HEK293 (cell line): ENCODE data around the gene ESPNL.

ENCODE experiments used
- CTCF ChIA-PET: fragments of 350-600 bp; formaldehyde crosslinking; extraction: SDS; loops from one replicate; lab custom pipeline; 2021; ENCODE audit warnings: antibody characterized with exemption; lab: Yijun Ruan, JAX
- POLR2A ChIA-PET: fragments of 300-600 bp; formaldehyde crosslinking; extraction: SDS; loops from one replicate; lab custom pipeline; 2020; ENCODE audit warnings: antibody characterized with exemption, inconsistent platforms; lab: Yijun Ruan, JAX
- H3K27ac ChIP-seq: fragments of 200-500 bp; sonication (Bioruptor generic); 2 replicates; pipeline ENCODE4 v1.5.1; 2014; ENCODE audit warnings: low read depth, low read length, control low read depth, inconsistent platforms; ENCODE audit errors: extremely low read depth
- H3K36me3 ChIP-seq, 2 experiments: fragments of 200-500 bp in 1 of 2; sonication (Bioruptor generic) in 1 of 2; 1 replicate in 1 of 2; 2 replicates in 1 of 2; pipeline ENCODE4 v1.5.1; 2014 to 2017; ENCODE audit warnings: inconsistent platforms in 2 of 2, low read length in 2 of 2; ENCODE audit not compliant: control insufficient read depth in 2 of 2, insufficient read depth in 1 of 2
- H3K4me1 ChIP-seq: fragments of 200-500 bp; sonication (Bioruptor generic); 2 replicates; pipeline ENCODE4 v1.5.1; 2014; ENCODE audit warnings: mild to moderate bottlenecking, low read length, inconsistent platforms; ENCODE audit not compliant: control insufficient read depth, insufficient read depth
- H3K4me3 ChIP-seq: 2 replicates; pipeline ENCODE4 v1.5.1; 2011; ENCODE audit warnings: low read depth, mild to moderate bottlenecking, control low read depth, low read length, moderate library complexity
- H3K9me3 ChIP-seq: fragments of 200-500 bp; sonication (Bioruptor generic); 2 replicates; pipeline ENCODE4 v1.5.1; 2014; ENCODE audit warnings: low read depth, low read length, inconsistent platforms; ENCODE audit not compliant: control insufficient read depth, insufficient read depth
- EGR2 ChIP-seq: fragments of 450-650 bp; formaldehyde crosslinking; IDR thresholded peaks from 2 replicates; pipeline ENCODE4 v1.5.1; 2016; ENCODE audit warnings: low read depth, missing biosample characterization, missing genetic modification characterization
- GFI1B ChIP-seq: fragments of 450-650 bp; formaldehyde crosslinking; IDR thresholded peaks from 2 replicates; pipeline ENCODE4 v1.5.1; 2016; ENCODE audit warnings: missing biosample characterization, missing genetic modification characterization
- GLIS2 ChIP-seq: fragments of 450-650 bp; formaldehyde crosslinking; IDR thresholded peaks from 2 replicates; pipeline ENCODE4 v1.5.1; 2016; ENCODE audit warnings: missing biosample characterization, missing genetic modification characterization
- MEIS1 ChIP-seq: sonication (generic); formaldehyde crosslinking; IDR thresholded peaks from 2 replicates; pipeline ENCODE4 v1.8.1; 2022; ENCODE audit warnings: missing genetic modification reagents, mild to moderate bottlenecking, borderline replicate concordance
- PRDM6 ChIP-seq: fragments of 450-650 bp; formaldehyde crosslinking; IDR thresholded peaks from 2 replicates; pipeline ENCODE4 v1.5.1; 2017; ENCODE audit warnings: missing biosample characterization, missing genetic modification characterization
- WT1 ChIP-seq: fragments of 450-650 bp; formaldehyde crosslinking; IDR thresholded peaks from 2 replicates; pipeline ENCODE4 v1.5.1; 2016; ENCODE audit warnings: missing biosample characterization, missing genetic modification characterization
- ZBTB49 ChIP-seq: fragments of 450-650 bp; formaldehyde crosslinking; IDR thresholded peaks from 2 replicates; pipeline ENCODE4 v1.5.1; 2016; ENCODE audit warnings: missing biosample characterization, missing genetic modification characterization, low read depth
- ZFHX2 ChIP-seq: fragments of 450-650 bp; formaldehyde crosslinking; conservative IDR thresholded peaks from 2 replicates; pipeline ENCODE4 v1.5.1; 2016; ENCODE audit warnings: missing biosample characterization, missing genetic modification characterization
- ZFP3 ChIP-seq: fragments of 450-650 bp; formaldehyde crosslinking; IDR thresholded peaks from 2 replicates; pipeline ENCODE4 v1.5.1; 2016; ENCODE audit warnings: low read depth, missing biosample characterization, missing genetic modification characterization
- ZNF18 ChIP-seq: fragments of 450-650 bp; formaldehyde crosslinking; IDR thresholded peaks from 2 replicates; pipeline ENCODE4 v1.5.1; 2016; ENCODE audit warnings: missing biosample characterization, missing genetic modification characterization
- ZNF223 ChIP-seq: fragments of 450-650 bp; formaldehyde crosslinking; IDR thresholded peaks from 2 replicates; pipeline ENCODE4 v1.5.1; 2016; ENCODE audit warnings: missing biosample characterization, missing genetic modification characterization
- ZNF341 ChIP-seq: fragments of 450-650 bp; formaldehyde crosslinking; IDR thresholded peaks from 2 replicates; pipeline ENCODE4; 2016; ENCODE audit warnings: low read depth, missing biosample characterization, missing genetic modification characterization
- ZNF423 ChIP-seq: fragments of 450-650 bp; formaldehyde crosslinking; IDR thresholded peaks from 2 replicates; pipeline ENCODE4 v1.5.1; 2016; ENCODE audit warnings: missing biosample characterization, missing genetic modification characterization
- ZNF580 ChIP-seq: fragments of 450-650 bp; formaldehyde crosslinking; IDR thresholded peaks from 2 replicates; pipeline ENCODE4 v1.5.1; 2016; ENCODE audit warnings: missing biosample characterization, missing genetic modification characterization
- ZNF596 ChIP-seq: fragments of 450-650 bp; IDR thresholded peaks from 2 replicates; pipeline ENCODE4 v1.5.0; 2018; ENCODE audit warnings: missing biosample characterization, mild to moderate bottlenecking, missing genetic modification characterization, moderate library complexity
- ZSCAN18 ChIP-seq: fragments of 450-650 bp; formaldehyde crosslinking; IDR thresholded peaks from 2 replicates; pipeline ENCODE4 v1.5.1; 2016; ENCODE audit warnings: missing biosample characterization, missing genetic modification characterization

ESPNL gene

GRCh38 chr2:238141541-238142318, 41.6 kb downstream of the ESPNL start (continued):
- TF ChIP-seq ZNF423 (0 out of 2 replicates have a peak, but pooled peaks have one; percentile 27), ZFP3 (peak; percentile 93), ZNF223 (tag by site-specific recombination) (peak; percentile 96)

- no peak overlapping the region for H3K4me3 ChIP-seq
- TF ChIP-seq EGR2 (tag by site-specific recombination) = peak; percentile 67
- no peak for TF ChIP-seq WT1 (tag by site-specific recombination)
- peak; percentile 24 for TF ChIP-seq GLIS2 (tag by site-specific recombination)
- TF ChIP-seq ZFHX2 (tag by site-specific recombination) = peak; percentile 80
- no peak for TF ChIP-seq ZNF18 (tag by site-specific recombination)
- 0 out of 2 replicates have a peak, but pooled peaks have one; percentile 16 for TF ChIP-seq ZNF341 (tag by site-specific recombination)
- TF ChIP-seq, all 188 proteins: peak for 4
- ChIA-PET CTCF (interaction anchor here (0.6 to 0.7 kb wide), 2 partner anchors 42 to 74 kb away, joined by 3 to 6 read pairs; no protein-coding TSS in a partner anchor), POLR2A (interaction anchor here (0.5 kb wide), 1 partner anchor 82 kb away, joined by 3 read pairs; the partner anchor contains the start of gene SCLY)
- Histone ChIP-seq H3K36me3 (no peaks in the 10 kb centered on the region), H3K4me1 (no peaks in the 10 kb centered on the region), H3K27ac (no peak overlapping the region), H3K9me3 (no peaks in the 10 kb centered on the region)
Measured at GRCh38 chr2:238142382-238143205, 42.5 kb downstream of the ESPNL start.

GRCh38 chr2:238143239-238143951, 43.3 kb downstream of the ESPNL start:
- H3K9me3 ChIP-seq = no peaks in the 10 kb centered on the region
- ChIA-PET CTCF (interaction anchor here (0.6 kb wide), 1 partner anchor 12 kb away, joined by 3 read pairs; no protein-coding TSS in a partner anchor), POLR2A (no interaction called here)
- H3K36me3 ChIP-seq = no peaks in the 10 kb centered on the region
- H3K4me1 ChIP-seq = no peaks in the 10 kb centered on the region
- no peak overlapping the region for H3K27ac ChIP-seq
- no peak overlapping the region for H3K4me3 ChIP-seq
- TF ChIP-seq ZNF580 (tag by site-specific recombination) (no peak), PRDM6 (no peak), ZNF341 (tag by site-specific recombination) (peak; percentile 80), GFI1B (tag by site-specific recombination) (no peak), ZNF596 (tag by site-specific recombination) (no peak), ZBTB49 (tag by site-specific recombination) (no peak), MEIS1 (no peak), ZSCAN18 (tag by site-specific recombination) (no peak)
